ENCODE data around the gene ARID1B. TPM values are rescaled to one million over a fixed set of nuclear protein-coding genes. Genes with fewer than 3 reads are reported as not detected.

Gene ARID1B
- total RNA-seq, 1 donor from 2014 or later = 79.1 TPM

DNA sequence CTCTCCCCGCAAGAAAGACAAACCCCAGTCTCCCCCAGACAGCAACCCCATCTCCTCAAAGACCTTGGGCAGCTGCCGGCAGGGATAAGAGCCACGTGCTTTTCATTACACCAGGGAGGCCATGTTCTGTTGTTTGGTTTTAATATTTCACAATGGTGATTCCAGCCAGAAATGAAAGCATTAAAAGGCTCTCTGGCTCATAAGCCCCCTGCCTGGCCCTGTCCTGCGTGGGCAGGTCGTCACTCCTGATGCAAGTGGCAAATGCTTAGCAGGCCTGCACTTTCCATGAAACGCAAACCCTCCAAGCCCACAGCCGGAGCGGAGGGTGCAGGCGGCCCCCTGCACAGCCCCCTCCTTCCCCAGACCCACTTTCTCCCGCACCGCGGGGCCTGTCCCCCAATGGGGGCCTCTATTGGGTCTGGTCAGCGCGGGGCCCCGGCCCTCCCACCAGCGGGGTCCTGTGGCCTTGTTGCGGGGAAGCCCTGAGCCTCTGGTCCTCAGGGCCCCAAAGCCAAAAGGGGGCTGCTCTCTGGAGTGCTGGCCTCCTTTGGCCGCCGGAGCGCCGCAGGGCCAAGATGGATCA, 469.0 kb downstream of the ARID1B start:
- Mint-ChIP-seq H3K4me1 (ENCODE audit: low read depth) (no peaks in the 10 kb centered on the region), H3K27ac (no peak overlapping the region), H3K4me3 (no peak overlapping the region), H3K27me3 (ENCODE audit: insufficient read depth) (peaks cover 26% of the 10 kb centered on the region), H3K9me3 (peaks cover 8% of the 10 kb centered on the region), H3K36me3 (ENCODE audit: low read depth) (no peaks in the 10 kb centered on the region)
- intact Hi-C loops (cut with micrococcal nuclease) = loop anchor here (5.0 kb wide), 1 partner anchor 1619 kb away; no protein-coding TSS in a partner anchor
- no peak for DNase-seq (ENCODE audit: low spot score)

DNA sequence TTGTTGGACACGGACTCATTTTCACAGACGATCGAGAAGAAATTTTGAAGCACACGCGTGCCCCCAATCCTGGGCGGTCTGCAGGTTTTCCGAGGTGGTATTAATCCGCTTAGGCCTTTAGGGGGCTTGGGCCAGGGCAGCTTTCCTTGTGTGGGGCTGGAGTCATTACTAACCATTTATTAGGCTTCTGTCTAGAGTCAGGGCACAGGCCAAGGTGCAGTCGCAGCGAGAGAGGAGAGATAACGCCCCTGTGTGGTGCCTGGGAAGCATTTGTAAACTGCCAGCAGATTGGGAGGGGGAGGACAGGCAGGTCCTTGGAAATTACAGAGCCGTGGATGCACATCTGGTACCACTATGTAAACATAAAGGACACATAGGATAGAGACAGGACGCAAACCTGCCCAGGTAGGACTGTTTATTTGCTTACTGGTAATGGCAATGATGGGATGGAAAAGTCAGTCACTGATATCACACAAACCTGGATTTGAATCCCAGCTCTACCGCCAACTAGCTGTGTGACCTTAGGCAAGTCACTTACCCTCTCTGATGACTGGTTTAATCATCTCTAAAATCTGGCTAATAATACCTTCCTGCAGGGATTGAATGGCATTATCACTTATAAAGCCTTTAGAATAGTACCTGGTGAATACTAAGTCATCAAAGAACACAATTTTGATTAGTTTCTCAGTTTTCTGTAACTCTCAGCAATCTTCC, 469.8 kb downstream of the ARID1B start:
- Mint-ChIP-seq H3K4me1 (ENCODE audit: low read depth) (no peaks in the 10 kb centered on the region), H3K9me3 (peaks cover 8% of the 10 kb centered on the region), H3K27me3 (ENCODE audit: insufficient read depth) (peaks cover 25% of the 10 kb centered on the region), H3K27ac (no peak overlapping the region), H3K36me3 (ENCODE audit: low read depth) (no peaks in the 10 kb centered on the region), H3K4me3 (no peak overlapping the region)
- no peak for DNase-seq (ENCODE audit: low spot score)
- intact Hi-C loops (cut with micrococcal nuclease) = loop anchor here (5.0 kb wide), 1 partner anchor 1620 kb away; no protein-coding TSS in a partner anchor

DNA sequence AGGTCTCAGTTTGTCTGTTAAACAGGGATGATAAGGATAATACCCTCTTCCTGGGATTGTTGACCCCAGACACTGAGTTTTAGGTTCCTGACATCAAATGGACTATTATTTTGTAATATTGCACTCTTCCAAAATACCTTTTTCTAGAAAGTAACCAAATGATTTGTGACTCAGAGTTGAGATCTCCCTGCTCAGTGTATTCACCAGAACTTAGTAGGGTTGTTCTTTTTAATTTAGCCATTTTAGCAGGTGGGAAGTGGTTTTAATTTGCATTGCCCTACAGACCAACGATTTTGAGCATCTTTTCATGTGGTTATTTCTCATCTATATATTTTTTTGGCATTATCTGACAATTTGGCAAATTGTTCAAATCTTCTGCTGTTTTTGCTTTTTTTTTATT, 471.1 kb downstream of the ARID1B start:
- Mint-ChIP-seq H3K27ac (no peak overlapping the region), H3K36me3 (ENCODE audit: low read depth) (no peaks in the 10 kb centered on the region), H3K4me1 (ENCODE audit: low read depth) (no peaks in the 10 kb centered on the region), H3K27me3 (ENCODE audit: insufficient read depth) (peaks cover 20% of the 10 kb centered on the region), H3K4me3 (no peak overlapping the region), H3K9me3 (peaks cover 8% of the 10 kb centered on the region)
- no peak for DNase-seq (ENCODE audit: low spot score)
- intact Hi-C loops (cut with micrococcal nuclease) = loop anchor here (5.0 kb wide), 1 partner anchor 1621 kb away; no protein-coding TSS in a partner anchor

DNA sequence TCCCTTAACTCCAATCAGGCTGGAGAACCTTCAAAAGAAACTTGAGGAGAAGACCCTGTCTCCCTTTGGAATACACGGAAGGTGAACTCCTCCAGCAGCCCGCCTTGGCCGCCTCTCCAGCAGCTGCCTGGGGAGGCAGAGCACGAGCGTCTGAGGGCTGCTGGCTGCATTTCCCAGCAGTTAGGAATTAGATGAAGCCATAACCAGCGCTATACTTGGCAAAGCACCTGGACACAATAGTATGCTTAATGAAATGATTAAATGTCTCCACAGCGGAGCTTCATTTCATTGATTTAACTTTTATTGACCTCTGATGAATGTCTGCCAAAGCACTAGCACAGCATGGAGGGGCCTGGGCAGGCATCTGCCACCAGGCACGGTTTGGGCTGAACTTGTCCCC, 472.6 kb downstream of the ARID1B start:
- no peak overlapping the region for H3K4me3 Mint-ChIP-seq
- H3K4me1 Mint-ChIP-seq (ENCODE audit: low read depth) = no peaks in the 10 kb centered on the region
- intact Hi-C loops (cut with micrococcal nuclease) = loop anchor here (5.0 kb wide), 1 partner anchor 1623 kb away; no protein-coding TSS in a partner anchor
- H3K27ac Mint-ChIP-seq = no peak overlapping the region
- peaks cover 8% of the 10 kb centered on the region for H3K9me3 Mint-ChIP-seq
- no peak for DNase-seq (ENCODE audit: low spot score)
- peaks cover 21% of the 10 kb centered on the region for H3K27me3 Mint-ChIP-seq (ENCODE audit: insufficient read depth)
- no peaks in the 10 kb centered on the region for H3K36me3 Mint-ChIP-seq (ENCODE audit: low read depth)

DNA sequence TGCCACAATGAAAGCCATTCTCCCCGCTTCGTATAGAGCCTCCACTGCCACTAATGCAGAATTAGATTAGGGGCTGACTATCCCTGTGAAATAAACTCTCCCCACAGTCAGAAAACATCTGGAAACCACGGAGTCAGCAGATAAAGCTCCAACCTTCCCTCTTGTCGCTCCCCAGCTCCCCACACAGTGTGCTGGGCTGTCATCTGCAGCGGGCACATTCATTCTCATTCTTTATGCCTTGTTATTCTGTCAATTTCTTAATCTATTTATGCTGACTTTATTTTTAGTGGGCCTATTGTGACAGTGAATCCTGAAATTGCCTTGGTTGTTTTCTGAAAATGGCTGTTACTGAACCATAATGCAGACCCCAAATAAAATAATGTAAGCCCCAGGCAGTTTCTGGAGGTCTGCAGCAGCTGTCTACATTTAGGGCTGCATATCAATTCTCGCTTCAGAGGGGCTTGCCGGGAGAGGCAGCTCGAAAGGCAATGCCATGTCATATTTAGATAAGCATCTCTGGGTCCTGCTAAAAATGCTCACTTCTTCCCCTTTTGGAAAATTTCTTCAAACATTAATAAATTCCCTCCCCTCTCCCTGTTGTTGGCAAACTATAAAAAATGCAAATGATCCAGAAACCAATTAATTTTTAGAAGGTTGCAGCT, 474.5 kb downstream of the ARID1B start:
- H3K27ac Mint-ChIP-seq = no peak overlapping the region
- H3K9me3 Mint-ChIP-seq = peaks cover 8% of the 10 kb centered on the region
- peaks cover 28% of the 10 kb centered on the region for H3K27me3 Mint-ChIP-seq (ENCODE audit: insufficient read depth)
- intact Hi-C loops (cut with micrococcal nuclease) = no loop called here
- H3K36me3 Mint-ChIP-seq (ENCODE audit: low read depth) = no peaks in the 10 kb centered on the region
- H3K4me1 Mint-ChIP-seq (ENCODE audit: low read depth) = no peaks in the 10 kb centered on the region
- no peak for DNase-seq (ENCODE audit: low spot score)
- no peak overlapping the region for H3K4me3 Mint-ChIP-seq

DNA sequence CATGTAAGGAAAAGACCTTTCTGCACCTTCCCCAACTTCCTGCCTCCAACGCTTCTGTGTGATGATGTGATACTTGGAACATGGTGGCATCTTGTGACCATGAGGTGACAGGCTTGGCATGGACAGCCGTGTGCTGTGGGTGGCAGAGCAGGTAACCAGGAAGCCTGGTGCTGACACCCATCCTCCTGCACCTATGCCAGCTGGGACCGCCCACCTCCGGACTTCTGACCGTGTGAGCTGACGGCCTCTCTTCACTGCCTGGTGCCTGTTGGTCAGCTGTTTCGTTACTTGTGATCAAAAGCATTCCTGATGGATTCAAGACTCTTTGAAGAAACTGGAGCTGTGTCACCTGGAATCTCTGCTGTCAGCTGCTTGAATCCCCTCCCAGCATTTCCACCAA, 475.8 kb downstream of the ARID1B start:
- H3K4me1 Mint-ChIP-seq (ENCODE audit: low read depth) = no peaks in the 10 kb centered on the region
- H3K36me3 Mint-ChIP-seq (ENCODE audit: low read depth) = no peaks in the 10 kb centered on the region
- DNase-seq (ENCODE audit: low spot score) = no peak
- H3K27me3 Mint-ChIP-seq (ENCODE audit: insufficient read depth) = peaks cover 33% of the 10 kb centered on the region
- no peak overlapping the region for H3K27ac Mint-ChIP-seq
- intact Hi-C loops (cut with micrococcal nuclease) = no loop called here
- no peak overlapping the region for H3K4me3 Mint-ChIP-seq
- peaks cover 8% of the 10 kb centered on the region for H3K9me3 Mint-ChIP-seq

DNA sequence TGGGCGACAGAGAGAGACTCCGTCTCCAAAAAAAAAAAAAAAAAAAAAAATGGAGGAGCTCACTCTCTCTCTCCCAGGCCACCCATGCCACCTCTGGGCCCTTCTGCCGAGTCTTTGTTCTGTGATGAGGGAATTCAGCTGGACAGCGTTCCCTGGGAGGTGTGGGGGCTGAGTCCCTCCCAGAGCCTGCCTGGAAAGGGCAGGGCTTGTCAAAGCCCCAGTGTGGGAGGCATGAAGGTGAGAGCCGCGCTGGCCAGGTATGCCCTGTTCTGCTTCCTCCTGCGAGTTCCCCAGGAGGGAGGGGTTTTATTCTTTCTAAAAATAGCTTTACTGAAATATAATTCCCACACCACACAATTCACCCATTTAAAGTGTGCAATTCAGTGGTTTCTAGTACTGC, 476.5 kb downstream of the ARID1B start:
- H3K4me3 Mint-ChIP-seq = no peak overlapping the region
- intact Hi-C loops (cut with micrococcal nuclease) = no loop called here
- peaks cover 1% of the 10 kb centered on the region for H3K9me3 Mint-ChIP-seq
- no peaks in the 10 kb centered on the region for H3K4me1 Mint-ChIP-seq (ENCODE audit: low read depth)
- no peak for DNase-seq (ENCODE audit: low spot score)
- H3K27me3 Mint-ChIP-seq (ENCODE audit: insufficient read depth) = peaks cover 31% of the 10 kb centered on the region
- H3K36me3 Mint-ChIP-seq (ENCODE audit: low read depth) = no peaks in the 10 kb centered on the region
- no peak overlapping the region for H3K27ac Mint-ChIP-seq

DNA sequence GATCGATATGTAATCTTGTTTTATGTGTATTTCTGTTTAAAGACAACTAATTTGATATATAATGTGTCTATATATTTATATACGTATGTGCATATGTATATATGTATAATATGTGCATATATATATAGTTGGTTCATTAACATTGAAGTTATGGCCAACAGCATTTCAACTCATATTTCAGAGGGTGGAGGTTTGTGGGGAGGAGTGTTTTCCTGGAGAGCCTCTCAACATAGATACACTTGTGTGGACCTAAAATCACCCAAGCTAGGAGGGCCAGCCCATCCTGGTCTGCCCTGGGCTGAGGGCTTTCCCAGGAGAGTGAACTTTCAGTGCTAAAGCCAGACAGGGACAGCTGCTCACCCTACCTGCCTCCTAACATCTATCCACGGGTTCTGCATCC, 477.4 kb downstream of the ARID1B start:
- intact Hi-C loops (cut with micrococcal nuclease) = no loop called here
- H3K4me1 Mint-ChIP-seq (ENCODE audit: low read depth) = peaks cover under 1% of the 10 kb centered on the region
- H3K9me3 Mint-ChIP-seq = no peaks in the 10 kb centered on the region
- H3K4me3 Mint-ChIP-seq = no peak overlapping the region
- H3K36me3 Mint-ChIP-seq (ENCODE audit: low read depth) = no peaks in the 10 kb centered on the region
- peaks cover 27% of the 10 kb centered on the region for H3K27me3 Mint-ChIP-seq (ENCODE audit: insufficient read depth)
- no peak overlapping the region for H3K27ac Mint-ChIP-seq
- DNase-seq (ENCODE audit: low spot score) = no peak

DNA sequence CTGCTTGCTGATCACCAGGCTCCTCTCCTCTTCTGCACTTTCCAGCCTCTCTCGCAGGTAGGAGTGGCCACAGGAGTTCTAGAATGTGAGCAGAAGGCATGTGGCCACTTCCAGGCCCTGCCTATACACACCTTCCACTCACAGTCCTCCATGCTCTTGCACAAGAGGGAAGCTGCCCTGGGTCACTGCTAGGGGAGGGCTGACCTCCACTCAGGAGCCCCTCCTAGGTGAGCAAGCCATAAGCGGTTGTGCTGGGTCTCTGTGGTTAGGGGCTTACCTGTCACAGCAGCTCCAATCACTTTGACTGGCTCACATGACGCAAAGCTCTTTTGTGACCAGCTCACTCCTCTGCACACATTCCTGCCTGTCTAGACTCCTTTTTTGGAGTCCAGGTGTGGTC, 477.9 kb downstream of the ARID1B start:
- H3K4me3 Mint-ChIP-seq = no peak overlapping the region
- DNase-seq (ENCODE audit: low spot score) = no peak
- intact Hi-C loops (cut with micrococcal nuclease) = no loop called here
- peaks cover 4% of the 10 kb centered on the region for H3K4me1 Mint-ChIP-seq (ENCODE audit: low read depth)
- no peaks in the 10 kb centered on the region for H3K9me3 Mint-ChIP-seq
- H3K27me3 Mint-ChIP-seq (ENCODE audit: insufficient read depth) = peaks cover 31% of the 10 kb centered on the region
- H3K27ac Mint-ChIP-seq = no peak overlapping the region
- no peaks in the 10 kb centered on the region for H3K36me3 Mint-ChIP-seq (ENCODE audit: low read depth)

DNA sequence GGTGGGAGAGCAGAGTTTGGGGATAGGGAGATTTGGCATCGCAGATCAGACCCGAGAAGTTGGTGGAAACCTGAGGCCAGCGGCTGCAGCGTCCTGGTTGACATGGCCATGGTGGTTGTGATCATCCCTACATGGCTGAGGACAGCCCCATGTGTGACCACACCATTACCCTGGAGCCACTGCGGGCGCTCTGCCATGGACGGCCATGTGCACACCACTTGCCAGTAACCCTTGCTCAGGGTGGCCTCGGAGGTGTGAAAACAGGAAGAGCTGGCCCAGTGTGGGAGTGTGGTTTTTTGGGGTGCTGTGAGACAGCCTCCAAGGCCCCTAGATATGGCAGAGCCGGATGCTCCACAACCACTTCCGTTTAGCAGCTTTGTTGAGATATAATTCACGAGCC, 481.7 kb downstream of the ARID1B start:
- Mint-ChIP-seq H3K36me3 (ENCODE audit: low read depth) (no peaks in the 10 kb centered on the region), H3K27me3 (ENCODE audit: insufficient read depth) (peaks cover 27% of the 10 kb centered on the region), H3K27ac (no peak overlapping the region), H3K4me3 (no peak overlapping the region), H3K9me3 (no peaks in the 10 kb centered on the region), H3K4me1 (ENCODE audit: low read depth) (peaks cover 4% of the 10 kb centered on the region)
- no peak for DNase-seq (ENCODE audit: low spot score)
- intact Hi-C loops (cut with micrococcal nuclease) = no loop called here

DNA sequence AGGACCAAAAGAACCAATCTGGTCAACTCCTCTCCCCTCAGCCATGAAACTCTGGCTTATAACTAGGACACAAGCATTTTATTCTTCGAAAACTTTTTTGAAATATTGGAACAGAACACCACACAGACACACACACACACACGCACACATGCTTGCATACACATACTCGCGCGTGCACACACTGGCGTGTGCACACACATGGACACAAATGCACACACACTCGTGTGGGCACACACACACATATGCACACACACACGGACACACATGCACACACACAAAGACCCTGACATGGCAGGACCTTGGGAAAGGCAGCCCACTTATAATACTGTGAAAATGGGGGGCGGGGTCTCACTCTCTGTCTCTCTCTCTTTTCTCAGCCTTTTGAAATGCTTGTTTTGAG, 482.3 kb downstream of the ARID1B start:
- H3K4me3 Mint-ChIP-seq = no peak overlapping the region
- no peaks in the 10 kb centered on the region for H3K9me3 Mint-ChIP-seq
- H3K36me3 Mint-ChIP-seq (ENCODE audit: low read depth) = no peaks in the 10 kb centered on the region
- intact Hi-C loops (cut with micrococcal nuclease) = no loop called here
- H3K4me1 Mint-ChIP-seq (ENCODE audit: low read depth) = peaks cover 4% of the 10 kb centered on the region
- no peak for DNase-seq (ENCODE audit: low spot score)
- H3K27ac Mint-ChIP-seq = no peak overlapping the region
- peaks cover 22% of the 10 kb centered on the region for H3K27me3 Mint-ChIP-seq (ENCODE audit: insufficient read depth)

Data from activated T-helper 1 cell treated with anti-CD3 and anti-CD28 coated beads, Interleukin-12 subunit alpha, Interleukin-12 subunit beta, Interleukin-2, Interleukin-4 antibody, amounts not matched to agents 30 ng/mL and 10 ng/mL and 1 ng/mL, durations not matched to agents 14 hours and 24 hours and 36 hours (primary cell).